K562 (cell line): ENCODE data around the gene PRKD2. TPM values are rescaled to one million over a fixed set of nuclear protein-coding genes. Genes with fewer than 3 reads are reported as not detected.
A peak's percentile ranks its signal among the peaks of the same experiment; 100 is the strongest.

Experiments
- ATAC-seq: fragments of 200-7000 bp; cut with Tn5 transposase; 3 replicates; pipeline ENCODE4 v1.9.1; 2020; ENCODE audit warnings: moderate library complexity
- BruUV-seq: library from RNA; stranded (reverse); fragments of 400-500 nt; replicated peaks from 2 replicates; lab custom pipeline; 2021; lab: Mats Ljungman, UMichigan
- CTCF ChIA-PET: fragments of 300-600 bp; formaldehyde crosslinking; extraction: SDS; loops from one replicate; lab custom pipeline; 2021; ENCODE audit warnings: low intra/inter-chr PET ratio; lab: Yijun Ruan, JAX
- POLR2A ChIA-PET: fragments of 300-600, 350-650 bp; sonication (Branson Sonifier 250); formaldehyde crosslinking; extraction: SDS; loops from one replicate; lab custom pipeline; 2021; ENCODE audit warnings: antibody characterized with exemption, inconsistent platforms; lab: Yijun Ruan, JAX
- DNase-seq, 4 experiments: peaks; one replicate each; pipeline versions ENCODE4 v3.0.0 to v3.0.0-alpha.2; 2011 to 2018; ENCODE audit warnings: low spot score in 3 of 4, mixed read lengths in 3 of 4; ENCODE audit errors: extremely low read depth in 1 of 4
- FAIRE-seq: peaks from 2 replicates; lab custom pipeline; 2011; peaks lifted over from hg19 to GRCh38; lab: Jason Lieb, UNC
- H2AFZ ChIP-seq: 2 replicates; pipeline ENCODE4 v1.6.0; 2011; ENCODE audit warnings: low read depth, low read length, control low read depth, inconsistent platforms
- H3K27ac ChIP-seq: fragments of 200-600 bp; 3 replicates; pipeline ENCODE4 v1.8.0; 2011; ENCODE audit warnings: low read depth, mild to moderate bottlenecking, control low read depth, inconsistent platforms, low read length, moderate library complexity, mixed read lengths; ENCODE audit errors: extremely low read depth
- H3K27me3 ChIP-seq, 2 experiments: fragments of 300-600 bp in 1 of 2; 2 replicates in 1 of 2; 3 replicates in 1 of 2; pipeline versions ENCODE4 v1.6.0 to v1.8.0; 2011; ENCODE audit warnings: inconsistent platforms in 2 of 2, low read length in 2 of 2, mild to moderate bottlenecking in 1 of 2, mixed read lengths in 1 of 2, moderate library complexity in 1 of 2; ENCODE audit not compliant: control insufficient read depth in 2 of 2, insufficient read depth in 2 of 2
- H3K36me3 ChIP-seq: fragments of 300-600 bp; 3 replicates; pipeline ENCODE4 v1.8.0; 2011; ENCODE audit warnings: mild to moderate bottlenecking, low read length, inconsistent platforms; ENCODE audit not compliant: control insufficient read depth, insufficient read depth
- H3K4me1 ChIP-seq, 2 experiments: fragments of 200-600 bp in 1 of 2; replicated peaks in 1 of 2; 2 replicates in 1 of 2; 3 replicates in 1 of 2; pipeline versions ENCODE4 v1.5.1 to v1.8.0; 2011; ENCODE audit warnings: inconsistent platforms in 2 of 2, low read length in 2 of 2, mild to moderate bottlenecking in 1 of 2, mixed read lengths in 1 of 2, moderate library complexity in 1 of 2; ENCODE audit not compliant: control insufficient read depth in 2 of 2, insufficient read depth in 2 of 2
- H3K4me2 ChIP-seq: 2 replicates; pipeline ENCODE4 v1.6.1; 2011; ENCODE audit warnings: low read length, control low read depth, inconsistent platforms, mixed read lengths; ENCODE audit not compliant: insufficient read depth
- H3K4me3 ChIP-seq: fragments of 200-600 bp; sonication (generic), shearing (Covaris generic); 2 replicates; pipeline ENCODE4 v1.5.1; 2016; ENCODE audit warnings: control low read depth, inconsistent platforms
- H3K79me2 ChIP-seq: fragments of 200-600 bp; 3 replicates; pipeline ENCODE4 v1.8.0; 2011; ENCODE audit warnings: low read length, inconsistent platforms; ENCODE audit not compliant: control insufficient read depth, insufficient read depth
- H3K9ac ChIP-seq, 2 experiments: 2 replicates each; pipeline versions ENCODE4 v1.6.0 to v1.6.1; 2011; ENCODE audit warnings: low read depth in 2 of 2, low read length in 2 of 2, control low read depth in 1 of 2, inconsistent platforms in 1 of 2, mild to moderate bottlenecking in 1 of 2, mixed read lengths in 1 of 2; ENCODE audit not compliant: insufficient read depth in 1 of 2
- H3K9me1 ChIP-seq: one replicate; pipeline ENCODE4 v1.6.0; 2011; ENCODE audit warnings: inconsistent platforms, mild to moderate bottlenecking, low read length, moderate library complexity; ENCODE audit not compliant: control insufficient read depth, insufficient read depth
- H3K9me3 ChIP-seq: replicated peaks from 2 replicates; pipeline ENCODE4 v1.5.1; 2011; ENCODE audit warnings: low read depth, low read length, inconsistent platforms; ENCODE audit not compliant: control insufficient read depth, insufficient read depth
- H4K20me1 ChIP-seq: replicated peaks from 2 replicates; pipeline ENCODE4 v1.6.1; 2011; ENCODE audit warnings: low read length, inconsistent platforms, mixed read lengths; ENCODE audit not compliant: control insufficient read depth, insufficient read depth
- FOXK1 ChIP-seq: sonication (generic); formaldehyde crosslinking; IDR thresholded peaks from 2 replicates; pipeline ENCODE4 v1.8.0; 2022; ENCODE audit warnings: missing genetic modification reagents, mild to moderate bottlenecking, borderline replicate concordance
- GATAD2A ChIP-seq: fragments of 450-650 bp; IDR thresholded peaks from 2 replicates; pipeline ENCODE4 v1.6.1; 2017
- GTF2E2 ChIP-seq: fragments of 200-800 bp; sonication (Bioruptor generic); IDR thresholded peaks from 2 replicates; pipeline ENCODE4 v1.6.1; 2016; ENCODE audit warnings: missing genetic modification characterization, missing compliant biosample characterization
- HCFC1 ChIP-seq: IDR thresholded peaks from 2 replicates; pipeline ENCODE4 v1.6.1; 2012; ENCODE audit warnings: low read depth, low read length, improper control_type of control experiment
- KAT7 ChIP-seq: sonication (generic); formaldehyde crosslinking; IDR thresholded peaks from 2 replicates; pipeline ENCODE4 v1.8.0; 2022; ENCODE audit warnings: missing genetic modification reagents, mild to moderate bottlenecking, borderline replicate concordance
- KDM2B ChIP-seq: fragments of 250-450 bp; sonication (Bioruptor Pico); IDR thresholded peaks from 2 replicates; pipeline ENCODE4 v1.8.0; 2021; ENCODE audit warnings: mild to moderate bottlenecking, moderate library complexity
- PPARD ChIP-seq: fragments of 250-450 bp; sonication (Bioruptor Pico); IDR thresholded peaks from 2 replicates; pipeline ENCODE4 v1.8.0; 2022; ENCODE audit warnings: inconsistent platforms, mild to moderate bottlenecking, moderate library complexity
- PYGO2 ChIP-seq: fragments of 450-650 bp; IDR thresholded peaks from 2 replicates; pipeline ENCODE4 v1.6.1; 2016; ENCODE audit warnings: mild to moderate bottlenecking, missing genetic modification characterization, moderate library complexity, missing compliant biosample characterization
- RBBP5 ChIP-seq: fragments of 200-600 bp; sonication (generic); IDR thresholded peaks from 2 replicates; pipeline ENCODE4 v1.6.1; 2012; ENCODE audit warnings: borderline replicate concordance, mild to moderate bottlenecking, low read length, control low read depth, inconsistent platforms; ENCODE audit not compliant: insufficient read depth, poor library complexity, severe bottlenecking
- RBM34 ChIP-seq: fragments of 200-400 bp; formaldehyde crosslinking; IDR thresholded peaks from 2 replicates; pipeline ENCODE4 v1.6.1; 2018; ENCODE audit warnings: low read length, borderline replicate concordance; ENCODE audit not compliant: insufficient read depth
- SMAD3 ChIP-seq: fragments of 450-650 bp; formaldehyde crosslinking; conservative IDR thresholded peaks from 2 replicates; pipeline ENCODE4 v1.4.0; 2020; ENCODE audit warnings: mild to moderate bottlenecking
- THAP7 ChIP-seq: fragments of 250-450 bp; sonication (Bioruptor Pico); IDR thresholded peaks from 2 replicates; pipeline ENCODE4 v1.5.0; 2021
- THRA ChIP-seq: fragments of 450-650 bp; IDR thresholded peaks from 2 replicates; pipeline ENCODE4 v1.6.1; 2017; ENCODE audit warnings: mild to moderate bottlenecking, moderate library complexity
- ZNF592 ChIP-seq: fragments of 450-650 bp; IDR thresholded peaks from 2 replicates; pipeline ENCODE4 v1.6.1; 2017; ENCODE audit warnings: antibody characterized with exemption, mild to moderate bottlenecking
- ZNF740 ChIP-seq, 3 experiments: fragments of 200-800 bp in 1 of 3; sonication (Bioruptor generic) in 1 of 3; sonication (generic) in 1 of 3; formaldehyde crosslinking in 1 of 3; IDR thresholded peaks; 2 replicates each; pipeline versions ENCODE4 v1.6.1 to v1.8.0; 2016 to 2022; ENCODE audit warnings: mild to moderate bottlenecking in 2 of 3, missing compliant biosample characterization in 2 of 3, missing genetic modification characterization in 2 of 3, missing genetic modification reagents in 1 of 3
- WGBS: fragments of 100-300 bp; shearing (Covaris generic); methylation state at CpG from one replicate; pipeline ENCODE4 v1.1.6; 2016; ENCODE audit warnings: low coverage, mixed read lengths; ENCODE audit not compliant: insufficient coverage; ENCODE audit errors: missing lambda C conversion rate; 5-methylcytosine and 5-hydroxymethylcytosine counted together
- in situ Hi-C: fragments of 300-500 bp; cut with MboI; formaldehyde crosslinking; loops from 4 replicates; pipeline ENCODE4 v1.15.0; 2018; ENCODE audit warnings: inconsistent platforms, mixed read lengths
- intact Hi-C: fragments of 100-400 bp; cut with micrococcal nuclease; formaldehyde crosslinking; loops from 2 replicates; pipeline ENCODE4 v1.14.2; 2022
- polyA plus RNA-seq, 8 experiments: library from polyadenylated mRNA; depleted of rRNA in 4 of 8; stranded (reverse) in 5 of 8; unstranded in 3 of 8; fragments of >200 nt; fragmentation: Nextera tagmentation in 2 of 8; fragmentation: Illumina TruSeq in 1 of 8; extraction: Ambion mirVana in 2 of 8; extraction: Trizol in 1 of 8; gene quantifications; 2 replicates each; pipeline versions ENCODE4 v1.2.1 to v1.2.3, GENCODE V29; 2011 to 2014; ENCODE audit warnings: inconsistent platforms in 1 of 8, missing spikeins in 1 of 8
- total RNA-seq, 7 experiments: library from RNA; depleted of rRNA in 6 of 7; stranded (reverse); fragments of >200 nt in 6 of 7; fragmentation: Illumina TruSeq in 2 of 7; extraction: Trizol in 2 of 7; gene quantifications; 2 replicates each; pipeline versions ENCODE4 v1.2.1 to v1.2.3, GENCODE V29; 2011 to 2021; ENCODE audit warnings: low replicate concordance in 1 of 7

The PRKD2 gene
- total and polyA plus RNA-seq, 9 of the 15 experiments (the other 6 are each of a cell fraction or from before 2014, with no cell fraction given): 1.8 to 60.0 (median 15.0) TPM

DNA sequence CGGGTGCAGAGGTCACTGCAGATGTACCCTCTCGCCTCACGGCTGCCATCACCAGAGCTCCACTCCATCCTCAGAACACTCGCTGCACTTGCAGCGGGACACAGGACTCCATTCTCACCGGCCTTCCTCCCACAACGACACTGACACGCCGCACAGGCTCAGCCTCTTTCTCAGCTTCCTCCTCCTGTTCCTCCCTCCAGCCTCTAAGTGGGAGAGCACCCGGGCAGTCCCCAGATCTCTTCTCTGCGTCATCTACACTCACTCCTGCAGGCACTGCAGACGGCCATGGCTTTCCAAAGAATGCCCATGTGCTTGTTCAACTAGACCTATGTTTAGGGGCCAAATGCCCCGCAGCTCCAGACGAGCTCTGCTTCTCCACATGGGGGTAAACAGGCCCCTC is 14.7 kb upstream of the PRKD2 start:
- 48% methylated on average over 14 of the region's 14 CpGs for WGBS
- in situ Hi-C loops (no loop called here), intact Hi-C loops (no loop called here)
- DNase-seq: peak in 1 of 4 experiments; percentile 23
- Histone ChIP-seq H3K27me3 (no peaks in the 10 kb centered on the region), H3K9ac (peak overlapping the region; percentile 16 to 67; a peak in 2 of 4 replicates), H3K4me3 (no peak overlapping the region), H3K27ac (peak overlapping the region; percentile 75; the same call in 2 of the 3 replicates), H3K9me1 (peaks cover 8% of the 10 kb centered on the region), H2AFZ (no peak overlapping the region), H3K36me3 (peaks cover 91% of the 10 kb centered on the region), H3K79me2 (peaks cover 68% of the 10 kb centered on the region), H3K4me1 (peaks cover 32 to 72% of the 10 kb centered on the region in 2 experiments), H4K20me1 (peaks cover 39% of the 10 kb centered on the region), H3K4me2 (peak overlapping the region; percentile 68), H3K9me3 (no peaks in the 10 kb centered on the region)
- FAIRE-seq: no peak
- peak; percentile 9; the same call in 2 of the 3 replicates for ATAC-seq
- no TSS peak for BruUV-seq
- ChIA-PET CTCF (no interaction called here), POLR2A (interaction anchor here (0.6 to 2.0 kb wide), 6 partner anchors 8 to 98 kb away, joined by 3 to 12 read pairs (median 4); no protein-coding TSS in a partner anchor)
- no peak for TF ChIP-seq GATAD2A
- TF ChIP-seq ZNF740 (CRISPR knock-in tag; IDR thresholded peaks at IDR 0.05): 0 out of 2 replicates have a peak, but pooled peaks have one; percentile 34
- TF ChIP-seq ZNF740 (tag; IDR thresholded peaks at IDR 0.05): no peak
- peak; percentile 46 for TF ChIP-seq RBBP5
- no peak for TF ChIP-seq KDM2B (CRISPR knock-in tag)
- no peak for TF ChIP-seq THRA
- no peak for TF ChIP-seq FOXK1 (CRISPR knock-in tag)
- TF ChIP-seq ZNF592: no peak
- TF ChIP-seq PYGO2 (tag): no peak
- no peak for TF ChIP-seq PPARD (CRISPR knock-in tag)
- TF ChIP-seq SMAD3: no peak
- TF ChIP-seq GTF2E2 (tag): no peak
- TF ChIP-seq HCFC1: no peak
- TF ChIP-seq THAP7 (CRISPR knock-in tag): no peak
- no peak; the same call in 1 of the 2 replicates for TF ChIP-seq KAT7 (CRISPR knock-in tag)
- TF ChIP-seq RBM34: no peak
